Smooth muscle cell (in vitro differentiated cells): ENCODE measurements around the gene PALLD. TPM values are rescaled to one million over a fixed set of nuclear protein-coding genes. Genes with fewer than 3 reads are reported as not detected.

Source experiments
- DNase-seq: peaks from one replicate; lab custom pipeline; 2025; ENCODE audit not compliant: unreplicated experiment; lab: John Stamatoyannopoulos, UW
- H2AFZ ChIP-seq: fragments of 200-600 bp; sonication (generic); 2 replicates; pipeline ENCODE4 v1.6.0; 2016; ENCODE audit warnings: antibody characterized with exemption, low read depth, mild to moderate bottlenecking
- H3F3A ChIP-seq: fragments of 200-600 bp; sonication (generic); 2 replicates; pipeline ENCODE4 v1.6.0; 2017; ENCODE audit warnings: antibody characterized with exemption, low read depth
- H3K27ac ChIP-seq: fragments of 200-600 bp; sonication (generic); 2 replicates; pipeline ENCODE4 v1.5.1; 2016; ENCODE audit warnings: low read depth, mild to moderate bottlenecking
- H3K27me3 ChIP-seq: fragments of 200-600 bp; sonication (generic); 2 replicates; pipeline ENCODE4 v1.6.1; 2016; ENCODE audit warnings: low read depth, mild to moderate bottlenecking
- H3K36me3 ChIP-seq: fragments of 200-600 bp; sonication (generic); 2 replicates; pipeline ENCODE4 v1.5.1; 2016; ENCODE audit warnings: low read depth
- H3K4me1 ChIP-seq: fragments of 200-600 bp; sonication (generic); 2 replicates; pipeline ENCODE4 v1.5.1; 2016; ENCODE audit warnings: low read depth
- H3K4me2 ChIP-seq: fragments of 200-600 bp; sonication (generic); 2 replicates; pipeline ENCODE4 v1.6.0; 2016; ENCODE audit warnings: mild to moderate bottlenecking
- H3K4me3 ChIP-seq: fragments of 200-600 bp; sonication (generic); 2 replicates; pipeline ENCODE4 v1.5.1; 2016; ENCODE audit warnings: mild to moderate bottlenecking
- H3K79me2 ChIP-seq: fragments of 200-600 bp; sonication (generic); 2 replicates; pipeline ENCODE4 v1.6.0; 2016; ENCODE audit warnings: low read depth, mild to moderate bottlenecking
- H3K9ac ChIP-seq: fragments of 200-600 bp; sonication (generic); 2 replicates; pipeline ENCODE4 v1.6.0; 2016; ENCODE audit warnings: low read depth
- H3K9me3 ChIP-seq: fragments of 200-600 bp; sonication (generic); replicated peaks from 2 replicates; pipeline ENCODE4 v1.5.1; 2016; ENCODE audit warnings: low read depth
- H4K20me1 ChIP-seq: fragments of 200-600 bp; sonication (generic); 2 replicates; pipeline ENCODE4 v1.6.0; 2016; ENCODE audit warnings: low read depth
- WGBS: methylation state at CpG from one replicate; pipeline ENCODE4 v1.1.7; 2016; ENCODE audit warnings: low lambda C conversion rate; 5-methylcytosine and 5-hydroxymethylcytosine counted together
- polyA plus RNA-seq: library from polyadenylated mRNA; unstranded; fragments of >200 nt; fragmentation: Nextera tagmentation; extraction: Ambion mirVana; gene quantifications from 2 replicates; pipeline ENCODE4 v1.2.1, GENCODE V29; 2016
- total RNA-seq: library from RNA; depleted of rRNA; stranded (reverse); fragments of >200 nt; gene quantifications from 2 replicates; pipeline ENCODE4 v1.2.3, GENCODE V29; 2014
- TF ChIP-seq, protein P1 (sequence below): fragments of 200-600 bp; sonication (generic); IDR thresholded peaks from 2 replicates; pipeline ENCODE4 v1.5.1; 2017; ENCODE audit warnings: borderline replicate concordance, mild to moderate bottlenecking, antibody characterized with exemption; ENCODE audit not compliant: insufficient read depth, poor library complexity, severe bottlenecking

Gene PALLD
- total and polyA plus RNA-seq, 2 experiments from 2014 or later, result 354 to 415 TPM

DNA sequence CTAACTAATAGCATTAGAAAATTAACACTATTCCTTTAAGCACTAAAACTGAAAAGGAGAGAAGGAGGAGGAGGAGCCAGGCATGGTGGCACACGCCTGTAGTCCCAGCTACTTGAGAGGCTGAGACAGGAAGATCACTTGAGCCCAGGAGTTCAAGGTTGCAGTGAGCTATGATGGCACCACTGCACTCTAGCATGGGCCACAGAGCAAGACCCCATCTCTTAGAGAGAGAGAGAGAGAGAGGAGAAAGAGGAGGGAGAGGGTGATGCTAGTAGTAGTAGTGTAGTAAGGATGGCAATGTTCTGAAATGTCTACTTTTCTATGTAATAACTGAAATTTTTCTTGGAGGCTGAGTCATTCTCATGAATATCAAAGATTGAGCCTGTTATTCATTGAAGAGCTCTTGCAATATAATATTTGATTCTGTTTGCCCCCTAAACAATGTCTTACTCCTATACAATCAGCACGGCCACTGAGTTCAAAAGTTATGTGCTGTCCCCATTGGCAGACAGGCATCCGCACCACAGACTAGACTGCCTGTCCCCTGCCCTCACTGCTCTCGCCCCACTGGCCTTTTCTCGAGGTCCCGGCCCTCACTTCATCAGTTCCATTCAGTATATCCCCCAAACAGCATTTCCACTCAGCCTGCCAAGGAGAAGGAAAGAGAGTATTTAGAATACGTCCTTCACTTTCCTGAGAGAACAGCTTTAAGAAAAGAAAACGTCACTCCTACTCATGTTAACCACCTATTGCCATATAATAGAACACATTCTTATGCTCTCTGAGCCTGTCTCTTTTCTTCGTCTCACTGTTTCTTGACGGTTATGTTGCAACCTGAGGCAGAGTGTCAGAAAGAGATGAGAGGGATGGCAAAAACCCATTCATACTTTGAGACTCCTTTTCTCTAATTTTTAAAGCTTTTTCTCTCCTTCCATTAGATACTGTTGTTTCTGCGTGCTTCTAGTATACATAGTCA is 238.1 kb downstream of the PALLD start:
- TF ChIP-seq, protein P1, sequence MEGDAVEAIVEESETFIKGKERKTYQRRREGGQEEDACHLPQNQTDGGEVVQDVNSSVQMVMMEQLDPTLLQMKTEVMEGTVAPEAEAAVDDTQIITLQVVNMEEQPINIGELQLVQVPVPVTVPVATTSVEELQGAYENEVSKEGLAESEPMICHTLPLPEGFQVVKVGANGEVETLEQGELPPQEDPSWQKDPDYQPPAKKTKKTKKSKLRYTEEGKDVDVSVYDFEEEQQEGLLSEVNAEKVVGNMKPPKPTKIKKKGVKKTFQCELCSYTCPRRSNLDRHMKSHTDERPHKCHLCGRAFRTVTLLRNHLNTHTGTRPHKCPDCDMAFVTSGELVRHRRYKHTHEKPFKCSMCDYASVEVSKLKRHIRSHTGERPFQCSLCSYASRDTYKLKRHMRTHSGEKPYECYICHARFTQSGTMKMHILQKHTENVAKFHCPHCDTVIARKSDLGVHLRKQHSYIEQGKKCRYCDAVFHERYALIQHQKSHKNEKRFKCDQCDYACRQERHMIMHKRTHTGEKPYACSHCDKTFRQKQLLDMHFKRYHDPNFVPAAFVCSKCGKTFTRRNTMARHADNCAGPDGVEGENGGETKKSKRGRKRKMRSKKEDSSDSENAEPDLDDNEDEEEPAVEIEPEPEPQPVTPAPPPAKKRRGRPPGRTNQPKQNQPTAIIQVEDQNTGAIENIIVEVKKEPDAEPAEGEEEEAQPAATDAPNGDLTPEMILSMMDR, result no peak
- DNase-seq, result no peak
- H2AFZ ChIP-seq, result no peak overlapping the region
- no peaks in the 10 kb centered on the region for H3K36me3 ChIP-seq
- whole genome bisulfite sequencing, result 58% methylated on average over 11 of the region's 11 CpGs
- H3F3A ChIP-seq, result peaks cover 32% of the 10 kb centered on the region
- peak overlapping the region; percentile 20 for H3K9ac ChIP-seq
- H3K4me1 ChIP-seq, result peaks cover 36% of the 10 kb centered on the region
- no peaks in the 10 kb centered on the region for H3K9me3 ChIP-seq
- H3K27me3 ChIP-seq, result no peaks in the 10 kb centered on the region
- no peaks in the 10 kb centered on the region for H4K20me1 ChIP-seq
- H3K79me2 ChIP-seq, result peaks cover 57% of the 10 kb centered on the region
- peak overlapping the region; percentile 66 for H3K4me2 ChIP-seq
- H3K27ac ChIP-seq, result peak overlapping the region; percentile 89
- no peak overlapping the region for H3K4me3 ChIP-seq

DNA sequence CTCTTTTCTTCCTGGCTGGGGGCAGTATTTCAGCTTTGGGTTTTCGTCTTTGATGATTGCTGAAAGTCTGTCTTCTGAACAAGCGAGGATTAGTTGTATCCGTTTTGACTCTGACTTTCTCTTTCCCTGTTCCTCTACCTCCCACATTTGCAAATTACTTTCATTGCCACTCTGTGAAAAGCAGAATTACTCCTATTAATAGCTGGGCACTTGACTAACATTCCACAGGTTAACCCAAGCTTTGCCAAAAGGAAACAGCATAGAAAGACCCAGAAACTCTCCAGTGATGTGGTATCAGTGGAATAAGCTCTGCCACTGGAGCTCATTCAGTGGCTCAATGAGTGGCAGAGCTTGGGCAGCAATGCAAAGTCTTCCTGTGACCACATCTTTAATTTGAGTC is 238.9 kb downstream of the PALLD start:
- Histone ChIP-seq H3K9ac (peak overlapping the region; percentile 20), H3K9me3 (no peaks in the 10 kb centered on the region), H3K4me3 (no peak overlapping the region), H3F3A (peaks cover 37% of the 10 kb centered on the region), H3K79me2 (peaks cover 55% of the 10 kb centered on the region), H4K20me1 (no peaks in the 10 kb centered on the region), H3K4me2 (peak overlapping the region; percentile 66), H3K27ac (peak overlapping the region; percentile 89), H2AFZ (no peak overlapping the region), H3K4me1 (peaks cover 36% of the 10 kb centered on the region), H3K36me3 (no peaks in the 10 kb centered on the region), H3K27me3 (no peaks in the 10 kb centered on the region)
- WGBS, result 17% methylated on average over 3 of the region's 3 CpGs
- TF ChIP-seq, protein P1, result no peak
- DNase-seq, result no peak

DNA sequence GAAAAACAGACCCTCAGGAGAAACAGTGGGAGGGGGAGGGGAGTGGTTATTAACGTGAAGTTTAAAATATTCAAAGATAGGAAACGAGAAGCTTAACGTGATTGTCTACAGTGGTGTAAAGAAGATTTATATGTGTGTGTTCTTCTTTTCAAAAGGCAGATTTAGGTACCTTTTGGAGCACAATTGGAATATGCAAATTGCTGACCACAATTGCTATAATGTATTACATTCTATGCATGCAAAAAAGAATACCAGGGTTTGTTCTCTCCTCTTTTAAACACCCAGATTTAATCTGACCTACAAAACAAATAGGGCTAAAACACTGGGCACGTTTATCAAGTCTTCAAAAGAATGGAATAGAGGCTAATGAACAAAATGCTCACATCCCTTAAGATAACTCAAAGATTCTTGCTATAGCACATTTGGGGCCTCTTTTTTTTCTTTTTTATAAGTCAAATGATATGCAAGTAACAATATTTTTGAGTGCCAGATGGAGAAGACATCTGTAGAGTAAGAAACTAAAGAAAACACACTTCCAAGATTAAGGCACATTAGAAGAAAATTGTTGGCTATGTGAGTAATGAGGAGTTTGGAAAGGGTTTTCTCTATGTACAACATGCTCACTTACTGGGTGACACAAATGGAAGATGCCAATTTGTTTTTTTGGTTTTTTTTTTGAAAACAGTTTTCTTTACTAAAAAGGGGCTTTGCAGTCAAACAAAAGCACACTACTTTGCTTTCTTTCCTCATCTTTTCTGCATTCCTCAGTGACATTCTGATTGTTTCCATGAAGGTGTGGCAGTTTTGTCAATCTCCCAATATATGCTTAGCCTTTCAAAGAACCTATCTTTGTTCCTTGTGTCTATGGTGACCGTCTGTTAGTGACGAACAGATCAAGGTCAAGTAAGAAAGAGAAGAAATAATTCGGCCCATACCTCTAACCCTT is 240.3 kb downstream of the PALLD start:
- Histone ChIP-seq H3K27me3 (no peaks in the 10 kb centered on the region), H2AFZ (no peak overlapping the region), H3K9ac (peak overlapping the region; percentile 24), H3F3A (peaks cover 37% of the 10 kb centered on the region), H3K36me3 (no peaks in the 10 kb centered on the region), H4K20me1 (no peaks in the 10 kb centered on the region), H3K9me3 (no peaks in the 10 kb centered on the region), H3K4me2 (peak overlapping the region; percentile 65), H3K27ac (peak overlapping the region; percentile 89), H3K79me2 (peaks cover 50% of the 10 kb centered on the region), H3K4me3 (no peak overlapping the region), H3K4me1 (peaks cover 36% of the 10 kb centered on the region)
- TF ChIP-seq, protein P1, result no peak
- DNase-seq, result no peak
- WGBS, result 53% methylated on average over 7 of the region's 7 CpGs
